ENCODE results near the gene PRR22. TPM values are rescaled to one million over a fixed set of nuclear protein-coding genes. Genes with fewer than 3 reads are reported as not detected.

The PRR22 gene
- total RNA-seq, 1 experiment from 2014 or later: 8.1 TPM

DNA sequence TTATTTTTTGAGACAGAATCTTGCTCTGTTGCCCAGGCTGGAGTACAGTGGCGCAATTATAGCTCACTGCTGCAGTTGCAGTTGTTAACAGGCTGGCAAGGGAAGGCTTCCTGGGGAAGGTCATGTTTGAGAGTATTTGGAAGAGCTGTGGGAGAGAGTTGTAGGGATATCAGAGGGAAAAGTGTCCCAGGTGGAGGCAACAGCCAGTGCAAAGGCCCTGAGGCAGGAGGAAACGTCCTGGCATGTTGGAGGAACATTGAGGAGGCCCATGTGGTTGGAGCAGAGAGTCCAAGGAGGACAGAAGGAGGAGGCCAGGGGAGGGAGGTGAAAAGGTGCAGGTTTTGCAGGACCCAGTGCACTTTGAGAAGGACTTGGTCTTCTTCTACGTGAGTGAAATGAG lies 8.6 kb upstream of the PRR22 start:
- no peak overlapping the region for H3T11ph ChIP-seq (ENCODE audit: low read length)
- TF ChIP-seq, protein P1, sequence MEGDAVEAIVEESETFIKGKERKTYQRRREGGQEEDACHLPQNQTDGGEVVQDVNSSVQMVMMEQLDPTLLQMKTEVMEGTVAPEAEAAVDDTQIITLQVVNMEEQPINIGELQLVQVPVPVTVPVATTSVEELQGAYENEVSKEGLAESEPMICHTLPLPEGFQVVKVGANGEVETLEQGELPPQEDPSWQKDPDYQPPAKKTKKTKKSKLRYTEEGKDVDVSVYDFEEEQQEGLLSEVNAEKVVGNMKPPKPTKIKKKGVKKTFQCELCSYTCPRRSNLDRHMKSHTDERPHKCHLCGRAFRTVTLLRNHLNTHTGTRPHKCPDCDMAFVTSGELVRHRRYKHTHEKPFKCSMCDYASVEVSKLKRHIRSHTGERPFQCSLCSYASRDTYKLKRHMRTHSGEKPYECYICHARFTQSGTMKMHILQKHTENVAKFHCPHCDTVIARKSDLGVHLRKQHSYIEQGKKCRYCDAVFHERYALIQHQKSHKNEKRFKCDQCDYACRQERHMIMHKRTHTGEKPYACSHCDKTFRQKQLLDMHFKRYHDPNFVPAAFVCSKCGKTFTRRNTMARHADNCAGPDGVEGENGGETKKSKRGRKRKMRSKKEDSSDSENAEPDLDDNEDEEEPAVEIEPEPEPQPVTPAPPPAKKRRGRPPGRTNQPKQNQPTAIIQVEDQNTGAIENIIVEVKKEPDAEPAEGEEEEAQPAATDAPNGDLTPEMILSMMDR (conservative IDR thresholded peaks at IDR 0.05): no peak
- H2BK5ac ChIP-seq (ENCODE audit: insufficient read length, low read length): no peak overlapping the region
- no peak overlapping the region for H3K4ac ChIP-seq (ENCODE audit: low read depth, low read length)
- no peaks in the 10 kb centered on the region for H3K79me2 ChIP-seq (ENCODE audit: insufficient read depth, low read length)
- no peak overlapping the region for H3K9ac ChIP-seq (ENCODE audit: extremely low read depth, insufficient read length, low read length)
- H3K4me1 ChIP-seq (ENCODE audit: insufficient read depth, low read length): no peaks in the 10 kb centered on the region
- H4K8ac ChIP-seq (replicated peaks; ENCODE audit: insufficient read length, low read depth, low read length): no peak overlapping the region
- H3K23me2 ChIP-seq (ENCODE audit: insufficient read length, low read depth, low read length, poor library complexity, severe bottlenecking): no peaks in the 10 kb centered on the region
- H2BK12ac ChIP-seq (ENCODE audit: insufficient read length, low read depth, low read length): no peak overlapping the region
- no peak for DNase-seq
- no peak overlapping the region for H3K23ac ChIP-seq (ENCODE audit: insufficient read length, low read depth, low read length)
- no peak overlapping the region for H3K18ac ChIP-seq (ENCODE audit: insufficient read length, low read depth, low read length)
- 0 out of 5 replicates have a peak overlapping the region, but pooled peaks of 1 of the 2 experiments have one; percentile 4 for H3K4me3 Mint-ChIP-seq
- H2BK120ac ChIP-seq (ENCODE audit: low read depth, low read length, poor library complexity, severe bottlenecking): no peak overlapping the region
- no peak overlapping the region for H4K91ac ChIP-seq (ENCODE audit: insufficient read length, low read depth, low read length)
- no peak overlapping the region for H2BK15ac ChIP-seq (ENCODE audit: low read depth, low read length)
- H3K27ac ChIP-seq (ENCODE audit: insufficient read length, low read depth, low read length): no peak overlapping the region
- H4K20me1 ChIP-seq (ENCODE audit: control insufficient read depth, insufficient read depth, insufficient read length): no peaks in the 10 kb centered on the region
- no peak overlapping the region for H3K14ac ChIP-seq (ENCODE audit: insufficient read depth, low read length)
- peaks cover 2% of the 10 kb centered on the region for H3K27me3 Mint-ChIP-seq (ENCODE audit: low read depth)
- peaks cover 0 to 8% of the 10 kb centered on the region in 2 experiments; a peak in 3 of 4 replicates for H3K4me1 Mint-ChIP-seq
- H3K27ac Mint-ChIP-seq: peak overlapping the region in 1 of 3 experiments; percentile 7; a peak in 2 of 7 replicates
- H2AK5ac ChIP-seq (ENCODE audit: insufficient read length, low read length): no peak overlapping the region
- no peaks in the 10 kb centered on the region for H3K27me3 ChIP-seq (ENCODE audit: insufficient read depth, low read length)
- H3K79me1 ChIP-seq (ENCODE audit: insufficient read depth, low read depth, low read length, poor library complexity, severe bottlenecking): no peaks in the 10 kb centered on the region
- no CpG with 5 or more reads among the region's 3 CpGs for WGBS (ENCODE audit: extremely low coverage, insufficient read length, low lambda C conversion rate)
- no peak overlapping the region for H3K4me2 ChIP-seq (ENCODE audit: insufficient read depth, insufficient read length, low read length)
- H3K56ac ChIP-seq (ENCODE audit: insufficient read length, low read depth, low read length): no peak overlapping the region
- no peaks in the 10 kb centered on the region for H3K9me3 ChIP-seq (ENCODE audit: control insufficient read depth, low read depth, low read length)
- H4K5ac ChIP-seq (ENCODE audit: insufficient read length, low read depth, low read length): no peak overlapping the region
- H3K36me3 Mint-ChIP-seq (ENCODE audit: insufficient read depth in 1 of 3, low read depth in 3 of 3): peaks cover 8 to 20% (median 19%) of the 10 kb centered on the region in 3 experiments
- H2AFZ ChIP-seq (ENCODE audit: low read length): no peak overlapping the region
- H3K9me3 Mint-ChIP-seq: no peaks in the 10 kb centered on the region; a peak in 2 of 5 replicates
- no peak overlapping the region for H2BK20ac ChIP-seq (ENCODE audit: low read depth, low read length, poor library complexity, severe bottlenecking)

Data from H9 (cell line).